BJ (cell line): ENCODE measurements around the gene ZSCAN2. TPM values are rescaled to one million over a fixed set of nuclear protein-coding genes. Genes with fewer than 3 reads are reported as not detected.

Source experiments
- CTCF ChIA-PET: fragments of 350-600 bp; formaldehyde crosslinking; extraction: SDS; loops from one replicate; lab custom pipeline; 2021; ENCODE audit warnings: antibody characterized with exemption, inconsistent platforms; lab: Yijun Ruan, JAX
- POLR2A ChIA-PET: fragments of 300-600 bp; sonication (Branson Sonifier 250); formaldehyde crosslinking; extraction: SDS; loops from one replicate; lab custom pipeline; 2021; ENCODE audit warnings: antibody characterized with exemption; lab: Charles Lee
- DNase-seq: peaks from one replicate; pipeline ENCODE4 v3.0.0-alpha.2; 2011; ENCODE audit warnings: low read depth
- H3K27me3 ChIP-seq: 2 replicates; pipeline ENCODE4 v1.6.0; 2011; ENCODE audit warnings: low read length; ENCODE audit not compliant: control insufficient read depth, insufficient read depth
- H3K36me3 ChIP-seq: 2 replicates; pipeline ENCODE4 v1.5.1; 2011; ENCODE audit warnings: low read length; ENCODE audit not compliant: control insufficient read depth, insufficient read depth
- H3K4me3 ChIP-seq: 2 replicates; pipeline ENCODE4 v1.5.1; 2011; ENCODE audit warnings: low read depth, mild to moderate bottlenecking, control low read depth, low read length
- CTCF ChIP-seq: IDR thresholded peaks from 2 replicates; pipeline ENCODE4 v1.5.1; 2011; ENCODE audit warnings: low read depth, mild to moderate bottlenecking, control low read depth, inconsistent platforms, low read length, moderate library complexity; ENCODE audit not compliant: insufficient read depth
- polyA plus RNA-seq: library from polyadenylated mRNA; depleted of rRNA; stranded (reverse); fragments of >200 nt; gene quantifications from 2 replicates; pipeline ENCODE4 v1.2.3, GENCODE V29; 2011

ZSCAN2 gene
- polyA plus RNA-seq, 1 experiment: 6.3 TPM

GRCh38 chr15:84620626-84621025 is 19.8 kb downstream of the ZSCAN2 start:
- POLR2A ChIA-PET: no interaction called here
- Histone ChIP-seq H3K4me3 (no peak overlapping the region), H3K27me3 (no peaks in the 10 kb centered on the region), H3K36me3 (peaks cover 10% of the 10 kb centered on the region)
- no peak for DNase-seq
- CTCF ChIA-PET: interaction anchor here (2.5 kb wide), 1 partner anchor 11 kb away, joined by 7 read pairs; no protein-coding TSS in a partner anchor
- no peak for TF ChIP-seq CTCF

- CTCF ChIA-PET: interaction anchor here (0.9 to 2.5 kb wide), 2 partner anchors 10 to 222 kb away, joined by 3 to 7 read pairs; no protein-coding TSS in a partner anchor
- TF ChIP-seq CTCF: no peak
- Histone ChIP-seq H3K27me3 (no peaks in the 10 kb centered on the region), H3K4me3 (no peak overlapping the region), H3K36me3 (peaks cover 10% of the 10 kb centered on the region)
- POLR2A ChIA-PET: no interaction called here
- DNase-seq: no peak
These were observed 20.7 kb downstream of the ZSCAN2 start for GRCh38 chr15:84621358-84621979.

- ChIA-PET CTCF (interaction anchor here (0.6 to 1.5 kb wide), 2 partner anchors 24 to 192 kb away, joined by 3 to 5 read pairs; partner anchors contain the start of gene ZSCAN2), POLR2A (no interaction called here)
- no peak for DNase-seq
- Histone ChIP-seq H3K27me3 (no peaks in the 10 kb centered on the region), H3K4me3 (no peak overlapping the region), H3K36me3 (peaks cover 10% of the 10 kb centered on the region)
- no peak for TF ChIP-seq CTCF
These were observed 23.6 kb downstream of the ZSCAN2 start for GRCh38 chr15:84624359-84624758.

- no peak for TF ChIP-seq CTCF
- DNase-seq: no peak
- peaks cover 10% of the 10 kb centered on the region for H3K36me3 ChIP-seq
- CTCF ChIA-PET: interaction anchor here (0.9 to 1.5 kb wide), 3 partner anchors 9 to 37 kb away, joined by 3 to 5 read pairs (median 4); partner anchors contain the start of gene ZSCAN2
- no peaks in the 10 kb centered on the region for H3K27me3 ChIP-seq
- no peak overlapping the region for H3K4me3 ChIP-seq
- POLR2A ChIA-PET: no interaction called here
These were observed 24.3 kb downstream of the ZSCAN2 start for GRCh38 chr15:84625123-84625522.

- ChIA-PET POLR2A (interaction anchor here (0.6 kb wide), 1 partner anchor 45 kb away, joined by 6 read pairs; no protein-coding TSS in a partner anchor), CTCF (interaction anchor here (1.7 kb wide), 1 partner anchor 30 kb away, joined by 6 read pairs; no protein-coding TSS in a partner anchor)
- no peak for DNase-seq
- H3K27me3 ChIP-seq: no peaks in the 10 kb centered on the region
- TF ChIP-seq CTCF: no peak
- H3K36me3 ChIP-seq: no peaks in the 10 kb centered on the region
- no peak overlapping the region for H3K4me3 ChIP-seq
These were observed 28.2 kb downstream of the ZSCAN2 start for GRCh38 chr15:84629033-84629432.
